Islet precursor cell (in vitro differentiated cells): ENCODE measurements around the gene WNT4.

Experiments used
- DNase-seq: peaks from one replicate; pipeline ENCODE4 v3.0.0-alpha.2; 2018

The WNT4 gene

GRCh38 chr1:22143065-22144033 lies at the start of gene WNT4:
Gene WNT4 (minus strand): TSS chr1:22143097. CDS start chr1:22142922, 175 bp downstream.
- peak; percentile 63 for DNase-seq

DNA sequence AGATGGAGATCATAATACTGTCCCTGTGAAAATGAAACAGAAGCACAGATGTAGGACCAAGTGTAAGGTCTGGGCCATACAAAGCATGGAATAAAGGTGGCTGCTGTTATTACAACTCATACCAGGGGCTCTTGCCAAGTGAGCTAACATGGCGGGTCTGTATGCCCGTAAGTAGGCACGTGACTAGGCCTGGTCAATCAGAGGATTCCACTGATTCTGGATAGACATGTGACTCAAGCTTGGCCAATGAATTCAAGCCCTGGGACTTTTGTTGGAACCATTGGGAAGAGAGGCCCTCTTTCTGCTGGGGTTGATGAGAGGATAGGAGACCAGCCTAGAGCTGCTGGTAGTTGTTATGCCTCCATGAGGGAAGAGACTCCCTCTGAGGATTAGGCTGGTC lies 47.8 kb upstream of the WNT4 start:
- DNase-seq = no peak

- DNase-seq = no peak
Measured at GRCh38 chr1:22190251-22190650, 47.4 kb upstream of the WNT4 start.

DNA sequence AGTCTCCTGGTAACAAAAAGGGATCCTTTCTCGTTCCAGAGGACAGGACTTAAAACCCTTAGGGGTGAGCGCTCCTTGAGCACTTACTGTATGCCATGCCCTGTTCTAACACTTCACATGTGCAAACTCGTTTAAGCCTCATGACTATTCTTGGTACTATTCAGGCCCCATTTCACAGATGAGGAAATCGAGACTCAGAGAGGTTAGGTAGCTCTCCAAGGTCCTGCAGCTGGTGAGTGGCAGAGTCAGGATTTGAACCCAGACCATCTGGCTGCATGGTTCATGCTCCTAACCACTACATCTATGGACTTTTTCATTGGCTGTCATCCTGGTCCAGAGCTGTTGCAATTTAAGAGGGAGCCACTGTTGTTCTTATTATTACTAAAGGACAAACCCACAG lies 46.7 kb upstream of the WNT4 start:
- no peak for DNase-seq

- no peak for DNase-seq
Measured at GRCh38 chr1:22188914-22189313, 46.0 kb upstream of the WNT4 start.

DNA sequence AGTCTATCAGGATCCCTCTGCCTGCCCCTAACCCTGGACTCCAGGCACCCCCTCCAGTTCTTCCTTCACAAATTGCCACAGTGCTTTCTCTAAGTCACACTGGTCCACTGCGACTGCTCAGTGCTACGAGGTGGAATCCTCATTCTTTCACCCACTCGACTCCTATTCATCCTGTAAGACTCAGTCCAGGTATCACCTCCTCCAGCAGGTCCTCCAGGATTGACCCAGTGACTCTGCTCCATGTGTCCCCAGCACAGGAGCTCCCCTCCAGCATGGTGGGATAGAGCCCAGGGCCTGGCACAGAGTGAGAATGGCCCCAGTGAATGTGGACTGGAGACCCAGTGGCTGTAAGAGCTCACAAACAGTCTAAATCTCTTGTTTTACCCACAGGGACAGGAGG lies 45.5 kb upstream of the WNT4 start:
- DNase-seq = no peak

DNA sequence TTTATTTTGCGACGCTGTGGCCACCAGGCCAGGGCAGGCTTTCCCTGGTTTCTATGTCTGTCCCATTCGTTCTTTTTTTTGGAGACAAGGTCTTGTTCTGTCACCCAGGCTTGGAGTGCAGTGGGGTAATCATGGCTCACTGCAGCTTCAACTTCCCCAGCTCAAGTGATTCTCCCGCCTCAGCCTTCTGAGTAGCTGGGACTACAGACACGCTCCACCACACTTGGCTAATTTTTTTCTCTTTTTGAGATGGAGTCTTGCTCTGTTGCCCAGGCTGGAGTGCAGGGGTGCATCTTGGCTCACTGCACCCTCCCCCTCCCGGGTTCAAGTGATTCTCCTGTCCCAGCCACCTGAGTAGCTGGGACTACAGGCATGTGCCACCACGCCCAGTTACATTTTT lies 43.4 kb upstream of the WNT4 start:
- DNase-seq = no peak

GRCh38 chr1:22184892-22185612 lies 42.2 kb upstream of the WNT4 start:
- DNase-seq = no peak

DNA sequence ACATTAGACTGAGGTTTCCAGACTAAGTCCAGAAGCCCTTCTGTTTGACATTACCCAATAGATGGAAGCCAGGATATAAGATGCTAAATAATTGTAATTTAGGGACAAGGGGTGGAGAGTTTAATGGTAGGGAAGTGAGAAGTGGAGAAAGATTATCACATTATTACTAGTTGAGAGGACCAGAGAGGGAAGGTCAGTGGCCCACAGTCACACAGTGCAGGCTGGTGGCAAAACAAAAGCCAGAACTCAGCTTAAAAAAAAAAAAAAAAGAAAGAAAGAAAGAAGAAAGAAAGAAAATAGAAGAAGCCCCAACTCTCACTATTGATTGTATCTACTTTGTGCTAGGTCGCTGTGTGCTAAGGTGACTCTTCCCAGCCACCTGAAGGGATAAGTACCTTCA lies 41.6 kb upstream of the WNT4 start:
- no peak for DNase-seq

GRCh38 chr1:22182715-22183114 lies 39.8 kb upstream of the WNT4 start:
- no peak for DNase-seq

GRCh38 chr1:22179197-22179803 lies 36.4 kb upstream of the WNT4 start:
- DNase-seq = no peak

DNA sequence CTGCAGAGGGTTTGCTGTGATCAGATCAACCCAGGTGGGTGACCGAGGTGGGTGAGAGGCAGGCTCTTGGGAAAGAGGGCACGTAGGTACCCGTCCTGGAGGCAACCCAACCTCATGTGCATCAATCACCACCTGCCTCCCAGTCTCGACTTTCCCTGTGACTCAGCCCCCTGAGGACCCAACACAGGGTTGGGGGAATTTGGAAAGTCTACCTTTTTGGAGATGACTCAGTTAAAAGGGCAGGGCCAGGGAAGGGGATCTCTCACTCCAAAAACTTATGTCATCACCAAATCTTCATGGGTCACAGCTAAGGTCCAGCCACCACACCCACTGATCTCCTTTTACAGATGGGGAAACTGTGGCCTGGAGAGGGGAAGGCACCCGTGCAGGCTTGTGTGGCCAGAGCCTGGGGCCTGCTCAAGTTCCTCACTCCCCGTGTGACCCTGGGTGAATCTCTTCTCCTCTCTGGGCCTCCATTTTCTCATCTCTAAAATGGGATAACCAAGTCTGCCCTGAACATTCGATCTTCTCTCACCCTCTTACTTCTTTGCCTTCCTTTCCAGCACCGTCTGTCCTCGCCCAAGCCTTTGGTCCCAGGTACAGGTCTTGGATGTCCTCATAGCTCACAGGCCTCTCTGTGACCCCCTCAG lies 34.6 kb upstream of the WNT4 start:
- no peak for DNase-seq

- no peak for DNase-seq
Measured at GRCh38 chr1:22176258-22176657, 33.4 kb upstream of the WNT4 start.

DNA sequence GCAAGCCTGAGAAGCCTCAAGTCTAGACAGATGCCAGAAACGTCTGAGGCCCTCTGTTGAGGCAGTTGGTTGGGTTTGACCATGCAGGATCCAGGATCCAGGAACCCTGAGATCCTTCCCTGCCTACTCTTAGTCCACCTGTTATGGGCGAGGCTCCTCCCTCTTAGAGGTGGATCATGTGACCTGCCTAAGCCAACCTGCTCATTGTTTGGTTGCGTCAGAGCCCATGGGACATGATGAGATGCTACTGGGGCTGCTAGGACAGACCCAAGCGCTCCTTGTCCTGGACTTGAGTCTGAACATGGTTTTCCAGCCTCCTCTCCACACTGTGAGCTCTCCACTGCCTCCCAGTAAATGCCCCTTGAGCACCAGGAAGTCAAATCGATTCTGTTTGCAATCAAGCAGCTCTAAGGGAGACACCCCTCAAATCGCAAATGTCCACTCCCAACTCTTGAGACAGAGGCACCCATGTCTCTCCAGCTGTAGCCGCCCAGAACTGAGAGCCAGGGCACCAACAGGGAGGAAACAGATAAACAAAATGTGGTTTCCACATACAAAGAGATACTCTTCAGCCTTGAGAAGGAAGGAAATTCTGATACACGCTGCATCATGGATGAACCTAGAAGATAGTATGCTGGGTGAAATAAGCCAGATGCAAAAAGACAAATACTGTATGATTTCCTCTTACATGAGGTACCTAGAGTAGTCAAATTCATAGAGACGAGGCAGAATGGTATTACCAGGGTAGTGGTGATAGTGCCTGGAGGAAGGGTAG lies 31.7 kb upstream of the WNT4 start:
- DNase-seq = no peak

- DNase-seq = peak; percentile 79
Measured at GRCh38 chr1:22171951-22172715, 29.2 kb upstream of the WNT4 start.

DNA sequence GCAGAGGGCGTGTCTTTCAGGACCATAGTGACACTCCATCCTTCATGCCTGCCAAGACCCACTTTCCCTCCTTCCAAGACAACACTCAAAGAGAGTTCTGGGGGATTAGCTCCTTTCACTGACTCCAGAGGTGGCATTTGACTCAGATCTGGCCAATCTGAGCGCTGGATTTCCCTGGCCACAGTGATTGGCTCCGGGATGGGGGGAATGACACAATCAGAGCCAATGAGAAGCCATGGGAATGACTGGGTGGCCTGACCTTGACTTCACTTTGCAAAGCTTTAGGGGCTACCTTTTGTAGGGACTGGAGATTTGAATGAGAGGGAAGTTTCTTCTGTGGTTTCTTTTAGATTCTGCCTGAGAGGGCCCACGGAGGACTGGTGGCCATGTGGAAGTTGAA lies 26.9 kb upstream of the WNT4 start:
- DNase-seq = no peak

DNA sequence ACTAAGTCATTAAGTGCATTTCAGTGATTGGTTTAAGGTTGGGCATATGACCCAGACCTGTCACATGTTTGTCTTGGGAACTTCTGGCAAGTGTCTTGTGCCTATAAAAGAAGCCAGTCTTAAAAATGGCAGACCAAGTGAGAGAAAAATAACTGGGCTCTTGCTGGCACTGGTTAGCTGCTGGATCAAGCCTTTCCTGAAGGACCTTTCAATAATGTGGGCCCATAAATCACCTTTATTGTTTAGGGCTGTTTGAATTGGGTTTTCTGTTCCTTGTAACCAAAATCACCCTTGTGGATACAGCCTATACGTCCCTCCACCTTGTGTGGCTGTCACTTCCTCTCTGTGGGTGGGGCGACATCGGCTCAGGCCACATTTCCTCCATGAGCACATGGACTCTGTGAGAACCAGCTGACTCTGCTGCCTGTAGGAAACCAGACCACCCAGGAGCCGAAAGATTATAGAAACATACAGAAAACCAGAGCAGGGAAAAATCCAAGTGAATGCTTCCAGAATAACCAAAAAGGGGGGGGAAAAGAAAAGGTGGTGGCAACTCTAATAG lies 25.6 kb upstream of the WNT4 start:
- DNase-seq = no peak

DNA sequence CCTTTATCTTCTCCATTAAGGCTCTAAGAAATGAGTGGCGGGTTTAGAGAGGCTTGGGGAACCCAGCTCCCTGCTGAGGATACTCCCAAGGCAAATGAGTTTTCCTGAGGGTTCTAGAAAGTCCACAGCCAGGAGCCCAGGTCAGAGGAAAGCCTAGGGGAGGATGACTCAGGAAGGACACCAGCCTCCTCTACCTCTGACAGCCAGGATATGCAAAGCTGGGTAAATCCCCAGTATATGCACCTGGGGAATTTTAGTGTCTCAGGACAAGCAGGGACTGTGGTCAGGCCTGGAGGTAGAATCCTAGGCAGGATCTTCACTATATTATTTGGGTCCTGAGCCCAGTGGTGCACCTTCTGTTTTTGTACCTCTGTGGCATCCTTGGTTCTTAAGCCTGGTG lies 23.5 kb upstream of the WNT4 start:
- DNase-seq = no peak

GRCh38 chr1:22164841-22165808 lies 22.2 kb upstream of the WNT4 start:
- DNase-seq = no peak

- DNase-seq = no peak
Measured at GRCh38 chr1:22163564-22163963, 20.7 kb upstream of the WNT4 start.
